GM18498 (cell line): ENCODE results near the gene BDKRB1.
"Not testable (repeated sequence)": the region's sequence is repeated elsewhere in the genome, so short reads cannot be mapped to it uniquely, and the experiment has no call there.

Experiments
- ATAC-seq: cut with Tn5 transposase; IDR thresholded peaks from one replicate; pipeline ENCODE4 v1.9.1; 2021; ENCODE audit warnings: mild to moderate bottlenecking, moderate library complexity; ENCODE audit not compliant: unreplicated experiment

The BDKRB1 gene

DNA sequence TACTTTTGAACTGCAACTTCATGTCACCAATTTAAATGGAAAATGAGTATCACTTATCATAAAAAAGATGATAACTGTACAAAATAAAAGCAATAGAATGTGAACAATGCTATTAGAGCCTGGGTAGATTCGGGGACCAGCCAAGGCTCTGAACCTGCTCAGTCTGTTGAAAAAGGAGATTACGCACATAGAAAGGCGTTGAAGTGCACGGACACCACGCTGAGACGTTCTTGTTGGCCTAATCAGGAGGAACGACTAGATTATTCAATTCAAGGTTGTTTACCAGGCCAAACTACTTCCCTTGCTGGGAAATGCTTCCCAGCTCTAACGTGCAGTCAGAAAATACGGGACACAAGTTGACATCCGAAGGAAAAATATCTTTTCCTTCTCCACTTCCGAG, 23.5 kb upstream of the BDKRB1 start:
- no peak for ATAC-seq

DNA sequence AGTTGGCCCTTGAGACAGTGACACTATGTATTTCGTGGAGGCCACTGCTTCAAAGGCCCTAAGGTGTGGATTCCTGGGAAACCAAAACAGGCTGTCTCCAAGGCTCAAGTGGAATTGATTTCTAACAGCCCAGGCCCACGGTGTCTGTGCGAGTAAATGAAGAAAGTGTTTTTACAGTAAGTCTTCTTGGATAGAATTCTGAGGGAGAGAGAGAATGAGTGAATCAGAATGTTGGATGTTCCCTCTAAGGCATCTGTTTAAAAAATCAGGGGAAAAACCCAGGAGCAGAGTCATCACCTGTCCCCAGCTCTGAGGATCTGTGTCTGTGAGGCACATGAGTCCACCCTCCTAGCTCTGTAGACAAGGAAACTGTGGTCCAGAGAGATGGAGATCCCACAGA, 22.3 kb upstream of the BDKRB1 start:
- no peak for ATAC-seq

DNA sequence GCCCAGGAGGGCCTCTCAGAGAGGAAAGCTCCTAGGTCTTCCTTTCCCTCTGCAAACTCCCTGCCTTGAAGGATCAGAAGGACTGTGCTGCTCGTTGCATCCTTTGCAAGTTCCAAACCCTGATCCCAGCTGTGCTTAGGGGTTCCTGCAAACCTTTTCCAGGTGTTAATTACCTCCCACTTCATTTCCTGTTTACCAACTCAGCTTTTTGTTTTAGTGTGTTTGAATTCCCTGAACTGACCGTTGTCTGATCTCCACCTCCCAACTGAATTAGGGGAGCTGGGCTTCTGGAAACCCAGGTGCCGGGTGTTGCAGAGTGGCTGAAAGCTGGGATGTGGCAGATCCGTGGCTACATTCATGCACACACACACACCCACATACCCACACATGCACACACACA, 20.6 kb upstream of the BDKRB1 start:
- ATAC-seq, result no peak

DNA sequence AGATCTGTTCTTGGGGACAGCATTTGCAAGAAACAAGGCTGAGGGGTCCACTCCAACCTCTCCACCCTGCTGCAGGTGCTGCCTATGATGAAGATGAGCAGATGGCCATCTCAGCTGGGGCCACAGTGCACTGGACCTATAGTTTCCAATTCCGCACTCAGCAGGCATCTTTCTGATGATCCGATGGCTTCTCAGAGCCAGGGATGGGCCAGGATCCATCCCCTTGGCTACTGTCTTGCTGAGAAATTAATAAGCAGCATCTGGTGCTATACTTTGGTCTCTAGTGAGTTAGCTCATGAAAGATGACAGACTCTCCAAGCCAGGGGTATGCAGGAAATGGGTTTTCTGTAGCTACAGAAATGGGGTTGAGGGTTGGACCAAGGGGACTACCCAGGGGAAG, 18.4 kb upstream of the BDKRB1 start:
- no peak for ATAC-seq

DNA sequence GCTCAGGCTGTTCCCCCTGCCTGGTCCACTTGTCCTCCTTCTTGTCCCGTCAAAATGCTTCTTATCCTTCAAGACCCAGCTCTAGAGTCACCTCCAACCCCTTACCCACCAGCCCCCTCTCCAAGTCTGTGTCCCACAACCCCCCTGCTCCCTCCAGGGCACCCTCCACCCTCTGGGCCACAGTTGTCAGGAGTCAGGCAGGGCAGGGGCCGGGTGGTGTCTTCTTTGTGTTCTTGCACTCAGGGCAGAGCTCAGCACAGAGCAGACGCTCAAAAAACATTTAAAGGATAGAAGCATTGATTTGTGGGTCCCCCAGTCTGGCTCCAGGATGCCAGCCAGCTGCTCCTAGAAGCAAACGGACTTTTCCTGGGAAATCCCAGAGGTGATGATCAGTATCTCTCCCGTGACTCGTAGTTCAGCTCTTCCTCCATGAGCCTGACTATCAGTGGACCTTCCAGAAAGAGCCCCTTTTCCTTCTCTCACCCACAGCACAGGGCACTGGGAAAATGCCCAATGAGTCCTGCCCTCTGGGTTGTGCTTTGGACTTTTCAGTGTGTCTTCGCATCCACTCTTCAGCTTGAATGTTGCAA, 17.2 kb upstream of the BDKRB1 start:
- no peak for ATAC-seq

DNA sequence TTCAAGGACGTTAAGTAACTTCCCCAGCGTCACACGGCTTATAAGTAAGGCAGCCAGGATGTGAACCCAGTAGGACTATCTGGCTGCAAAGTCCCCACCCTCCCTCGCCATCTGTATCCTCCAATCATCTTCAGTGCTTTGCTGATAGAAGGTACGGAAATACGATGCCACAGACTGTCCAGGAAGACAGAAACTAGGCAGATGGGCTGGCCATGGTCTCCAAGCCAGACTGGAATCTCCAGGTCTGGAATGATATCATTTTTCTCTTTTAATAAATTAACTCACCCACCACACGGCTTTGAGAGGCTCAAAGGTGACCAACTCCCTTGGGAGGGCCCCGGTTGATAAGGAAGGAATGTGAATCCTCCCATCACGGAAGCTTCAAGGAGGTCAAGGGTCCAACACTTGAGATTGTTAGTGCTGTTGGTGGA, 16.3 kb upstream of the BDKRB1 start:
- ATAC-seq, result no peak

DNA sequence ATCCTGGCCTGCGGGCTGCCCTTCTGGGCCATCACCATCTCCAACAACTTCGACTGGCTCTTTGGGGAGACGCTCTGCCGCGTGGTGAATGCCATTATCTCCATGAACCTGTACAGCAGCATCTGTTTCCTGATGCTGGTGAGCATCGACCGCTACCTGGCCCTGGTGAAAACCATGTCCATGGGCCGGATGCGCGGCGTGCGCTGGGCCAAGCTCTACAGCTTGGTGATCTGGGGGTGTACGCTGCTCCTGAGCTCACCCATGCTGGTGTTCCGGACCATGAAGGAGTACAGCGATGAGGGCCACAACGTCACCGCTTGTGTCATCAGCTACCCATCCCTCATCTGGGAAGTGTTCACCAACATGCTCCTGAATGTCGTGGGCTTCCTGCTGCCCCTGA, 15.4 kb upstream of the BDKRB1 start:
- ATAC-seq, result no peak

DNA sequence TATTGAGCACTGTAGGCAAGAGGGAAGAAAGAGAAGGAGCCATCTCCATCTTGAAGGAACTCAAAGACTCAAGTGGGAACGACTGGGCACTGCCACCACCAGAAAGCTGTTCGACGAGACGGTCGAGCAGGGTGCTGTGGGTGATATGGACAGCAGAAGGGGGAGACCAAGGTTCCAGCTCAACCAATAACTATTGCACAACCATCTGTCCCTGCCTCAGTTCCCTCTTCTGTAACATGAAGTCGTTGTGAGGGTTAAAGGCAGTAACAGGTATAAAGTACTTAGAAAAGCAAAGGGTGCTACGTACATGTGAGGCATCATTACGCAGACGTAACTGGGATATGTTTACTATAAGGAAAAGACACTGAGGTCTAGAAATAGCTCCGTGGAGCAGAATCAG, 13.9 kb upstream of the BDKRB1 start:
- no peak for ATAC-seq

DNA sequence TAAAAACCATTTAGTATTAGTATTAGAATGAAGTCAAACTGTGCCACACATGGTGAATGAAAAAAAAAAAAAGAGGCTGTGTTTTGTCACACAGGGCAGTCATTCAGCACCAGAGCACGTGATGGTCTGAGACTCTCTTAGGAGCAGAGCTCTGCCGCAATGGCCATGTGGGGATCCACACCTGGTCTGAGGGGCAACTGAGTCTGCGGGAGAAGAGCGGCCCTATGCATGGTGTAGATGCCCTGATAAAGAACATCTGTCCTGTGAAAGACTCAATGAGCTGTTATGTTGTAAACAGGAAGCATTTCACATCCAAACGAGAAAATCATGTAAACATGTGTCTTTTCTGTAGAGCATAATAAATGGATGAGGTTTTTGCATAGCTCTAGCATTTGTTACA, 12.2 kb upstream of the BDKRB1 start:
- ATAC-seq, result no peak

DNA sequence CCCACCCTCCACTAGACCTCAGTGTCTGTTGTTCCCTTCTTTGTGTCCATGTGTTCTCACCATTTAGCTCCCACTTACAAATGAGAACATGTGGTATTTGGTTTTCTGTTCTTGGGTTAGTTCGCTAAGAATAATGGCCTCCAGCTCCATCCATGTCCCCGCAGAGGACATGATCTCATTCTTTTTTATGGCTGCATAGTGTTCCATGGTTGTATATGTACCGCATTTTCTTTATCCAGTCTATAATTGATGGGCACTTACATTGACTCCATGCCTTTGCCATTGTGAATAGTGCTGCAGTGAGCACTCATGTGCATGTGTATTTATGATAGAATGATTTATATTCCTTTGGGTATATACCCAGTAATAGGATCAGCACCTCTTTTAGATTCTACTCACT, 10.9 kb upstream of the BDKRB1 start:
- ATAC-seq, result not testable (repeated sequence)

DNA sequence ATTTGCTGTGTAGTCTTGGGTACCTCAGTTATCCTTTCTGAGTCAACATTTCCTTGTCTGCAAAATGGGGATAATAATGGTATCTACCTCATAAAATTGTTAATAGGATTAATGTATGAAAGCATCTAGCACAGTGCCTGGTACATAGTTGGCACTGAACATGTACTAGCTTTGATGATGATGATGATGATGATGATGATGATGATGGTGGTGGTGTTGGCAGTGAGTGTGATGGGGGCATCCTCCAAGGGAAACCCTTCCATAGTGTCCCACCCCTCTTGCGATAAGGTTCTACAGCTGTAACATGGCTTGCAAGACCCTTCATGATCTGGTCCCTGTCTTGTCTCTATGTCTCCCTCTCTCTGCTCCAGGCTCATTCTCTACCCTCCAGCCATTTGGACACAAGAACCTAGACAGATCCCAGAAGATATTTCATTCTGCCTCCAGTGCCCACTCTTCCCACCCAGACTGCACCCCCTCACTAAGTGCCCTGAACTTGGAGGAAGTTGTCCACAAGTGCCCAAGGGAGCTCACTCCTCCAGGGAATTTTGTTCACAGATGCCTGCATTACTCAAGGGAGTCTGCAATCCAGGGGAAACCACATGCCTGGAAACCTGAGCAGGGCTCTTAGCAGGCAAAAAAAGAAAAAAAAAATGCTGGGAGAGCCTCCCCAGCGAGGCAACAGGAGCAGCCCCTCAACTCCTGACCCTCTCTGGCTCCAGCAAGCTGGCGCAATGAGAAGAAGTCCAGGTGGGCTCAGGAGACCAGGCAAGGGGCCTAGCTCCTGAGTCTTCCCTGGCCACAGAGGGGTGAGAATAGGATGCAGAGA, 10.1 kb upstream of the BDKRB1 start:
- ATAC-seq, result no peak

DNA sequence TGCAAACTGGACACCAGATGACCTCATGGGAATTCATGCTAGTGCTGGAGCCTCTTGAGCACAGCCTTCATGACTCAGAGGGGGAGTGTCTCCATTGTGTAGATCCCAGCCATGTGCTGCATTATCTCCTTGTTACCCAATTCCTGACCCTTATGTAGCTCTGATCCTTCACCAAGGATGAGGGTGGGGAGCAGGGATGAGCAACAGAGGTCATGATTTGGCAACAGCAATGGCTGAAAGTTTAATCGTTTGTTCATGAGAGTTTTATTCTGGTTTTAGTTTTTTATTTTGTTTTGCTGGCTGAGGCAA, 9.5 kb upstream of the BDKRB1 start:
- no peak for ATAC-seq

DNA sequence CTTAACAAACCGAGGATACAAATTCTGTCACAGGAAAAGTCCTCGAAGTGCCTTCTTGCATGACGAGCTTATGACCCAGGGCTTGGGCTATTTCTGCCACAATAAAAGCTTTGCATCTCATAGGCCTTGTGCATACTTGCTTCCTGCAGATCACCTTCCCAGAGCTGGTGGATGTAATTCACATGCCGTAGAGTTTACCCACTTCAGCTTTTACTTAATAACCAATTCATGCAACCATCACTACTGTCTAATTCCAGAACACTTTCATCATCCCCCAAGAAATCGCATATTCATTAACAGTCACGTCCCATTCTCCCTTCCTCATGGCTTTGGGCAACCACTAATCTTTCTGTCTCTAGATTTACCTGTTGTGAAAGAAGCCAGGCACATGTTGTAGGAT, 9.0 kb upstream of the BDKRB1 start:
- no peak for ATAC-seq

DNA sequence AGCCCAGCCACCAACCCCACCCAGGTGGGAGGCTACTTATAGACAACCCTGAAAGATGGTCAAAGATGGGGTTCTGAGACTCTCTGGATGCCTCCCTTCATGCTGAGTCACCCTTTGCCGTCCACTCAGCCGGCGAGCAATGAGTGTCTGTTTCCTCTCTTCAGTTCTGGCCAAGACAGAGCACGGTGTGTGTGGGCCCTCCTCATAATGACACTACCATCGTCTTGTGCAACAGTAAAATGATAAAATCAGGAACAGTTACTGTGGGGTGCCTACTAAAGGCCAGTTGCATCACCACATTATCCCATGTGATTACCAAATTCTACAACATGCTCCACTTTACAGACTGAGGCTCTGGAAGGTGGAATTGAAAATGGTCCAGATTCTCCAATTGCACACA, 7.0 kb upstream of the BDKRB1 start:
- no peak for ATAC-seq

DNA sequence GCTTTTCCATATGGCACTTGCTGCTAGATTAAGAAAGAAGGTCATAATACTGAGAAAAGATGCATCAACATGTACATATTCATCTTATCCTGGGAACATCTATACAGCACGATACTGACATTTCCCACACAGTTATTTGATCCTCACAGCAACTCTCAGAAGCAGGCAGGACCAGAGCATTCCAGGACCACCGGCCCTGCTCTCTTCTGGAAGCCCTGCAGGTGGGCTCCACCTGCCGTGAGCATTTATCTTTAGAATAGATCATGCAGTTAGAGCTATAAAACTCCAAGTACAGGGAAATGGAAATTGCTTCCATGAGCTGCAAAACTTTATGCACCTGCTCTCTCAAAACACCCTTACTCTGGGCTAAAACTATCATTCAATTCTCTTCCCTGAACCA, 5.5 kb upstream of the BDKRB1 start:
- no peak for ATAC-seq

DNA sequence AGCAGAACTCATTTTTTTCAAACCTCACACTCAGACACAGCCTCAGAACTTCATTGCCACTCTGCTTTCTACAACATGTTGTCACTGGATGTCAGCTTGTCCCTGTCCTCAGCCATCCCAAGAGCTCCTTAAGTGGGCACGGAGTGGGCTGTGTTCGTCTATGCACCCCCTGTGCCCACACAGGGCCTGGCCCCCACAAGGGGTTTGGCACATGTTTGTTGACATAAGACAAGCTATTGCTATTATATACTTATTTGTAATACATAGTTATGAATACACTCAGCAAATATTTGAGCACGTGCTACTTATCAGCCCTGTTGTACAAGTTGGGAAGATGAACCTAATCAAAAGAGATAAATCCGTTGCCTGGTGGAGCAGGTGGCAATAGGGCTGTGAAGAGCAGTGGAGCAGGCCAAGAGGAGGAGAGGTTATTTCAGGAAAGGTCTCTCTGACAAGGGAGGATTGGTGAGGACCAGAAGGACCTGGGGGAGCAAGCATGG, 4.3 kb upstream of the BDKRB1 start:
- no peak for ATAC-seq

DNA sequence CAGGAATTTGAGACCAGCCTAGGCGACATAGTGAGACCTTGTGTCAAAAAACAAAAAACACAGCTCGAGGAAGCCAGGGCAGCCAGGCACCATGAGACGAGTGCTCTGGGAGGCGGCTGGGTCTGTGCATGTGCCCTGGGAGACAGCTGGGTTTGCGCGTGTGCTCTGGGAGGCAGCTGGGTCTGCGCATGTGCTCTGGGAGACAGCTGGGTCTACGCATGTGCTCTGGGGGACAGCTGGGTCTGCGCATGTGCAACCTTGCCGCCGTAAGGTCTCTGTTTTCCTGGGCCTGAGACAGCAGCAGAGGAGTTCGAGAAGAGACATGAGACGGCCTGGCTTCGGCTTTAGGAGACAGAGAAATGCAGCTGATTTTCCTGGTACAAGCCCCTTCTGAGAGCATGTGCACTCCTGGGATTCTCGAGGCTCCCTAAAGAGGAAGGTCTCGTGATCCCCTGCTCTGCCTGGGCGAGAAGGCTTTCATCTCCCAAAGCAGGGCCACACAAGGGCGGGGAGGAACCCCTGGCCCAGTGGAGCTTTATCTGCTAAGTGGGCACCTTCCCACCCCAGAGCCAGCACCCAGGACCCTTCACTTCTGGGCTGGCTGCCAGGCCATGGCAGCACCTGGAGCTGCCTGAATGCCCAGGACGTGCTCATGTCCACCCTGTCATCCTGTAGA, 3.5 kb upstream of the BDKRB1 start:
- no peak for ATAC-seq

DNA sequence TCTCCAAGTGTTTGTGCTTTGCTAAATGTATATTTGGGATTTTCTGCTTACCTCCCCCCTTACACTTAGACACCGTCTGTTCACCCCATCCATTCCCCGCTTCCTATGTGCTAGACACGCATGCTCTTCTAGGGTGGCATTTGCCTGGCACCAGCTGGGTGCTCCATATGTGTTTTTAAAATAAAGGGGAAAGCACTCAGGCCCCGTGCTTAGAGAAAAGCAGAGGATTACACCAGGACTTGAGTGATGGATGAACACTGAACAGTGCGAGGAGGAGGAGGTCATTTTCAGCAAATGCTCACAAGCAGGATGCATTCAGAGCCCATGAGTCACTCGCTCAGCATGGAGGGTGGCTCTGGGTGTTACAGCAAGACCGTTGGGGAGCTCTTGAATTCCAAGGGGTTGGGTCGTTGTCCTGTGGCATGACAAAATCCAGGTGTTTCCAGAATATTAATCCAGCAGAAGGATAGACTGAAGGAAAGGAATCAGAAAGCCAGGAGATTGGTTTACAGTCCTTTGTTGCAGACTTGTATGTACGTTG, 2.9 kb upstream of the BDKRB1 start:
- ATAC-seq, result no peak

DNA sequence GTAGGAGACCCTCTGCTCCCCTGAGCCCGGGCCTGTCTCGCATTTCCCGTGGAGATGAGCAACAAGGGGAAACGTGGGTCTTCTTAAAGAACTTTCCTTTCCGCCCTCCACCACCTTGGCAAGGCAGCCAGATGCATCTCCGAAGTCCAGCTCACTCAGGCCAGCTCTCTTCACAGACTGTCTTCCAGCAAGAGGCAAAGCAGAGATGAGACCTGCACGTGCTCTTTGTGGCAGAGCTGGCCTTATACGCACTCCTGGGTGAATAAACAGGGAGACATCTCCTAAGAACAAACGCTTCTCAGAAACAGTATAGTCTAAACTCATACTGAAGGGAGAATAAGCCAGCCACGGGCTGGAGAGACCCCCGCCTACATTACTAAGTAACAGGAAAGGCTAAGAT, 1.3 kb upstream of the BDKRB1 start:
- ATAC-seq, result no peak

DNA sequence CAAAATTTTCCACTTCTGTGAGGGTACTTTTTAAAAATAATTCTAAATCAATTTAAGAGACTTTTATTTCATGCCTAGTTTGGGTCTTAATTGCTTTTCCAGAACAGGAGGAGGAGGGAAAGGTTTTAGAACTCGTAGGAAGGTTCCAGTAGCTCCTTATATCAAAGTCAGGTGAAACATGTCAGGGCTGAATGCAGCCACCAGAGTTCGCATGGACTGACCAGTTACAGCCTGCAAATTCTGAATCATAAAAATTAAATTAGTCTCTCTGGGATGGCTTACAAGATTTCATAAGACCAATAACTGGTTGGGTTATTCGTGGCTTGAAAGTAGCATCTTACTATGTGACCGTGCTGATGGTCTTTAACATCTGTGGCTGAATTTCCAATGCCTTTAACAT, 397 bp downstream of the BDKRB1 start:
- ATAC-seq, result no peak

DNA sequence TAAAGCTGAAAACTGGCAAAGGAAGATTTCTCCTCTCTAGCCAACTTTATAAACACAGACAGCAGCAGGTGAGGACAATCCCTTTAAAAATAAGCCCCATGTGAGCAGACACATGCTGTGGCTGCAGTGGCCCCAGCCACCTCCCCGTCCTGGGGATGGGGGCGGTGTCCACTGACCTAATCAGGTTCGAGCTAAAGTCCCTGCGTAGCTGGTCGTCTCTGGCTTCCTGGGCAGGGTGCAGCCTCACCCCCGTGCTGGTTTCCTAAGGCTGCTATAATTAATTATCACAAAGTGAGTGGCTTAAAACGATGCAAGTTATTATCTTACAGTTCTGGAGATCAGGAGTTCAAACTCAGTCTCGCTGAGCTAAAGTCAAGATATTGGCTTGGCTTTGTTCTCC, 1.0 kb downstream of the BDKRB1 start:
- no peak for ATAC-seq

DNA sequence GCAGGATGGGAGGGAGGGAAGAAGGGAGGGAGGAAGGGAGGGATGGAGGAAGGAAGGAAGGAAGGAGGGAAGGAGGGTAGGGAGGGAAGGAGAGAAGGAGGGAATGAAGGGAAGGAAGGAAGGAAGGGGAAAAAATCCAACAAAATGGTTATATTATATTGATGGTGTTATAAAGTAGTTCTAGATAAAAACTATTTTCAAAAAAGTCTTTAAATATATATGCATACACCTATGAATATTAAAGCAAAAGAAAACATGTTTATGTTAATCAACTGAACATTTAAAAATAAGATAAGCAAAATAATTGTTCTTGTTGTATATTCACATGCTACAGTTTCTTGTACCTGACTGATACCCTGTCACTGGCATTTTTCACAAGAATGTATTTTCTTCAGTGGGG, 1.9 kb downstream of the BDKRB1 start:
- no peak for ATAC-seq
